GM21786 (cell line): ENCODE results near the gene LAMA3.
A peak's percentile ranks its signal among the peaks of the same experiment; 100 is the strongest.

ENCODE experiments used
- ATAC-seq: cut with Tn5 transposase; IDR thresholded peaks from one replicate; pipeline ENCODE4 v1.9.1; 2021; ENCODE audit not compliant: unreplicated experiment

LAMA3 gene

GRCh38 chr18:23889907-23890306 lies 200.7 kb downstream of the LAMA3 start:
- ATAC-seq, result no peak

- no peak for ATAC-seq
Measured at GRCh38 chr18:23890589-23890988, 201.3 kb downstream of the LAMA3 start.

GRCh38 chr18:23893653-23894052 lies 204.4 kb downstream of the LAMA3 start:
- no peak for ATAC-seq

GRCh38 chr18:23894661-23895175 lies 205.5 kb downstream of the LAMA3 start:
- no peak for ATAC-seq

- no peak for ATAC-seq
Measured at GRCh38 chr18:23897291-23897690, 208.0 kb downstream of the LAMA3 start.

GRCh38 chr18:23897733-23898132 lies 208.5 kb downstream of the LAMA3 start:
- ATAC-seq, result no peak

GRCh38 chr18:23900994-23901393 lies 211.7 kb downstream of the LAMA3 start:
- ATAC-seq, result no peak

GRCh38 chr18:23902396-23902795 lies 213.1 kb downstream of the LAMA3 start:
- no peak for ATAC-seq

- ATAC-seq, result no peak
Measured at GRCh38 chr18:23903971-23904370, 214.7 kb downstream of the LAMA3 start.

- no peak for ATAC-seq
Measured at GRCh38 chr18:23906658-23907057, 217.4 kb downstream of the LAMA3 start.

- ATAC-seq, result peak; percentile 79
Measured at GRCh38 chr18:23908827-23909226, 219.6 kb downstream of the LAMA3 start.

- no peak for ATAC-seq
Measured at GRCh38 chr18:23910032-23910431, 220.8 kb downstream of the LAMA3 start.

GRCh38 chr18:23912356-23912755 lies 223.1 kb downstream of the LAMA3 start:
- no peak for ATAC-seq

GRCh38 chr18:23916338-23916737 lies 227.1 kb downstream of the LAMA3 start:
- no peak for ATAC-seq

GRCh38 chr18:23918395-23919032 lies 229.3 kb downstream of the LAMA3 start:
- no peak for ATAC-seq

- ATAC-seq, result no peak
Measured at GRCh38 chr18:23920054-23920453, 230.8 kb downstream of the LAMA3 start.

- ATAC-seq, result no peak
Measured at GRCh38 chr18:23921716-23922285, 232.5 kb downstream of the LAMA3 start.

GRCh38 chr18:23922939-23923338 lies 233.7 kb downstream of the LAMA3 start:
- no peak for ATAC-seq

- no peak for ATAC-seq
Measured at GRCh38 chr18:23924813-23925212, 235.6 kb downstream of the LAMA3 start.

- no peak for ATAC-seq
Measured at GRCh38 chr18:23926571-23926970, 237.3 kb downstream of the LAMA3 start.

GRCh38 chr18:23927821-23928746 lies 238.8 kb downstream of the LAMA3 start:
- no peak for ATAC-seq
